Stimulated activated naive CD8-positive, alpha-beta T cell treated with anti-CD3 and anti-CD28 coated beads, Interleukin-15, amount 100 ng/mL, for 72 hours (primary cell): ENCODE measurements around the gene THRB.
A peak's percentile ranks its signal among the peaks of the same experiment; 100 is the strongest.

Experiments
- ATAC-seq: fragments of 150-1000 bp; cut with Tn5 transposase; 2 replicates; pipeline ENCODE4 v1.10.0; 2021; ENCODE audit warnings: mild to moderate bottlenecking, moderate library complexity
- DNase-seq, 2 donors: peaks; one replicate each; pipeline ENCODE4 v3.0.0; 2021 to 2022
- H3K27ac Mint-ChIP-seq, 2 donors: one replicate each; pipeline ENCODE4 v1.8.0; 2022; ENCODE audit warnings: mild to moderate bottlenecking in 2 of 2, mixed read lengths in 2 of 2, moderate library complexity in 2 of 2
- H3K27me3 Mint-ChIP-seq: one replicate; pipeline ENCODE4 v1.8.0; 2022; ENCODE audit warnings: mixed read lengths
- H3K4me1 Mint-ChIP-seq: one replicate; pipeline ENCODE4 v1.8.0; 2022; ENCODE audit warnings: mild to moderate bottlenecking, mixed read lengths
- H3K4me3 Mint-ChIP-seq, 2 donors: one replicate each; pipeline ENCODE4 v1.8.0; 2022; ENCODE audit warnings: mild to moderate bottlenecking in 2 of 2, mixed read lengths in 2 of 2, moderate library complexity in 1 of 2
- H3K9me3 Mint-ChIP-seq, 2 donors: one replicate each; pipeline ENCODE4 v1.8.0; 2022; ENCODE audit warnings: mixed read lengths in 2 of 2

The THRB gene

GRCh38 chr3:24264011-24264410 is 230.6 kb downstream of the THRB start:
- Mint-ChIP-seq H3K4me3 (no peak overlapping the region), H3K27me3 (peaks cover 22% of the 10 kb centered on the region), H3K9me3 (no peaks in the 10 kb centered on the region), H3K27ac (no peak overlapping the region), H3K4me1 (no peaks in the 10 kb centered on the region)
- no peak for ATAC-seq
- DNase-seq: no peak

- ATAC-seq (no peak), DNase-seq (no peak)
- H3K4me1 Mint-ChIP-seq: no peaks in the 10 kb centered on the region
- H3K27me3 Mint-ChIP-seq: peaks cover 22% of the 10 kb centered on the region
- no peak overlapping the region for H3K4me3 Mint-ChIP-seq
- H3K27ac Mint-ChIP-seq: no peak overlapping the region
- H3K9me3 Mint-ChIP-seq: no peaks in the 10 kb centered on the region
Observed at GRCh38 chr3:24263069-24263668, 231.5 kb downstream of the THRB start.

GRCh38 chr3:24261521-24261920 is 233.1 kb downstream of the THRB start:
- H3K27me3 Mint-ChIP-seq: peaks cover 14% of the 10 kb centered on the region
- H3K4me1 Mint-ChIP-seq: no peaks in the 10 kb centered on the region
- H3K9me3 Mint-ChIP-seq: no peaks in the 10 kb centered on the region
- ATAC-seq: no peak
- H3K27ac Mint-ChIP-seq: no peak overlapping the region
- no peak for DNase-seq
- no peak overlapping the region for H3K4me3 Mint-ChIP-seq

GRCh38 chr3:24259901-24260512 is 234.6 kb downstream of the THRB start:
- DNase-seq (no peak), ATAC-seq (peak; percentile 46)
- Mint-ChIP-seq H3K4me3 (no peak overlapping the region), H3K27me3 (peaks cover 7% of the 10 kb centered on the region), H3K4me1 (no peaks in the 10 kb centered on the region), H3K27ac (no peak overlapping the region), H3K9me3 (no peaks in the 10 kb centered on the region)

GRCh38 chr3:24258727-24259600 is 235.7 kb downstream of the THRB start:
- ATAC-seq (no peak), DNase-seq (no peak)
- Mint-ChIP-seq H3K4me3 (no peak overlapping the region), H3K27me3 (no peaks in the 10 kb centered on the region), H3K9me3 (no peaks in the 10 kb centered on the region), H3K4me1 (no peaks in the 10 kb centered on the region), H3K27ac (no peak overlapping the region)

GRCh38 chr3:24258260-24258659 is 236.4 kb downstream of the THRB start:
- no peaks in the 10 kb centered on the region for H3K9me3 Mint-ChIP-seq
- no peaks in the 10 kb centered on the region for H3K27me3 Mint-ChIP-seq
- H3K27ac Mint-ChIP-seq: no peak overlapping the region
- H3K4me1 Mint-ChIP-seq: no peaks in the 10 kb centered on the region
- no peak overlapping the region for H3K4me3 Mint-ChIP-seq
- no peak for DNase-seq
- ATAC-seq: no peak

GRCh38 chr3:24255414-24255813 is 239.2 kb downstream of the THRB start:
- H3K27me3 Mint-ChIP-seq: no peaks in the 10 kb centered on the region

GRCh38 chr3:24254649-24255048 is 240.0 kb downstream of the THRB start:
- Mint-ChIP-seq H3K27ac (no peak overlapping the region), H3K9me3 (no peaks in the 10 kb centered on the region), H3K27me3 (no peaks in the 10 kb centered on the region), H3K4me3 (no peak overlapping the region), H3K4me1 (no peaks in the 10 kb centered on the region)
- DNase-seq: no peak
- ATAC-seq: no peak

More at GRCh38 chr3:24255414-24255813, 239.2 kb downstream of the THRB start:
- Mint-ChIP-seq H3K4me3 (no peak overlapping the region), H3K9me3 (no peaks in the 10 kb centered on the region), H3K4me1 (no peaks in the 10 kb centered on the region), H3K27ac (no peak overlapping the region)
- DNase-seq (no peak), ATAC-seq (no peak)

- ATAC-seq: no peak
- Mint-ChIP-seq H3K4me1 (no peaks in the 10 kb centered on the region), H3K27me3 (no peaks in the 10 kb centered on the region)
Observed at GRCh38 chr3:24253336-24253735, 241.3 kb downstream of the THRB start.

GRCh38 chr3:24249523-24249922 is 245.1 kb downstream of the THRB start:
- Mint-ChIP-seq H3K27ac (no peak overlapping the region), H3K9me3 (no peaks in the 10 kb centered on the region), H3K4me3 (no peak overlapping the region), H3K27me3 (no peaks in the 10 kb centered on the region), H3K4me1 (no peaks in the 10 kb centered on the region)
- DNase-seq: no peak
- ATAC-seq: no peak

More at GRCh38 chr3:24253336-24253735, 241.3 kb downstream of the THRB start:
- Mint-ChIP-seq H3K4me3 (no peak overlapping the region), H3K27ac (no peak overlapping the region), H3K9me3 (no peaks in the 10 kb centered on the region)
- DNase-seq: no peak

GRCh38 chr3:24245056-24245455 is 249.6 kb downstream of the THRB start:
- H3K27ac Mint-ChIP-seq: no peak overlapping the region
- H3K4me1 Mint-ChIP-seq: no peaks in the 10 kb centered on the region
- DNase-seq (no peak), ATAC-seq (no peak)
- no peak overlapping the region for H3K4me3 Mint-ChIP-seq
- no peaks in the 10 kb centered on the region for H3K9me3 Mint-ChIP-seq
- no peaks in the 10 kb centered on the region for H3K27me3 Mint-ChIP-seq

- Mint-ChIP-seq H3K27ac (no peak overlapping the region), H3K27me3 (no peaks in the 10 kb centered on the region), H3K4me1 (no peaks in the 10 kb centered on the region), H3K9me3 (no peaks in the 10 kb centered on the region), H3K4me3 (no peak overlapping the region)
- DNase-seq (no peak), ATAC-seq (no peak)
Observed at GRCh38 chr3:24244491-24244890, 250.2 kb downstream of the THRB start.

- DNase-seq (no peak), ATAC-seq (no peak)
- H3K4me3 Mint-ChIP-seq: no peak overlapping the region
- H3K9me3 Mint-ChIP-seq: no peaks in the 10 kb centered on the region
- no peak overlapping the region for H3K27ac Mint-ChIP-seq
- no peaks in the 10 kb centered on the region for H3K4me1 Mint-ChIP-seq
- no peaks in the 10 kb centered on the region for H3K27me3 Mint-ChIP-seq
Observed at GRCh38 chr3:24242012-24242698, 252.5 kb downstream of the THRB start.

GRCh38 chr3:24240306-24240705 is 254.3 kb downstream of the THRB start:
- H3K4me3 Mint-ChIP-seq: no peak overlapping the region
- peaks cover 7% of the 10 kb centered on the region for H3K27me3 Mint-ChIP-seq
- DNase-seq: no peak
- peaks cover 3% of the 10 kb centered on the region for H3K4me1 Mint-ChIP-seq
- H3K27ac Mint-ChIP-seq: no peak overlapping the region
- H3K9me3 Mint-ChIP-seq: no peaks in the 10 kb centered on the region
- ATAC-seq: no peak

- Mint-ChIP-seq H3K9me3 (no peaks in the 10 kb centered on the region), H3K4me1 (peaks cover 14% of the 10 kb centered on the region), H3K27ac (no peak overlapping the region), H3K27me3 (peaks cover 17% of the 10 kb centered on the region), H3K4me3 (no peak overlapping the region)
- DNase-seq (peak; percentile 37 to 39), ATAC-seq (peak; percentile 76)
Observed at GRCh38 chr3:24237971-24238706, 256.5 kb downstream of the THRB start.
